Measurements from ENCODE around the gene ENTPD1. TPM values are rescaled to one million over a fixed set of nuclear protein-coding genes. Genes with fewer than 3 reads are reported as not detected.

ENTPD1 gene
- polyA plus RNA-seq, 2 donors = 2.4 to 3.7 TPM

DNA sequence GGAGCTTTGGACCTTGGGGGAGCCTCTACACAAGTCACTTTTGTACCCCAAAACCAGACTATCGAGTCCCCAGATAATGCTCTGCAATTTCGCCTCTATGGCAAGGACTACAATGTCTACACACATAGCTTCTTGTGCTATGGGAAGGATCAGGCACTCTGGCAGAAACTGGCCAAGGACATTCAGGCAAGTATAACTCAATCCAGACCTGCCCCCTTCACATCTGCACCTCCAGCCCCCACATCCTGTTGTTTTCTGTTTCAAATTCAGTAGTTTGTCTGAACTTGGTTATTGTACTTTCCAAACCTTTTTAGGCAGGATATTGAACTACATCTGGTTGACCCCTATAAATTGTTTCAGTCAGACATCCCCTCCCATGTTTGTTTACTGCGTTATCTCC lies 89.4 kb downstream of the ENTPD1 start:
- H3K4me1 ChIP-seq (ENCODE audit: control insufficient read depth in 2 of 2, insufficient read depth in 2 of 2, low read length in 1 of 2) = no peaks in the 10 kb centered on the region
- no peak overlapping the region for H3K27ac ChIP-seq (ENCODE audit: low read depth in 2 of 2, low read length in 1 of 2)
- 90 to 91% methylated on average over 3 of the region's 3 CpGs for WGBS, 2 donors
- H3K36me3 ChIP-seq (ENCODE audit: control insufficient read depth in 2 of 2, insufficient read depth in 2 of 2, low read length in 1 of 2) = no peaks in the 10 kb centered on the region
- no peaks in the 10 kb centered on the region for H3K9me3 ChIP-seq (ENCODE audit: control insufficient read depth in 2 of 2, insufficient read depth in 1 of 2, low read depth in 1 of 2, low read length in 1 of 2)
- no peak overlapping the region for H3K4me3 ChIP-seq (ENCODE audit: low read depth in 1 of 2, low read length in 2 of 2)
- no peaks in the 10 kb centered on the region for H3K27me3 ChIP-seq (ENCODE audit: control insufficient read depth in 1 of 2, insufficient read depth in 2 of 2, low read length in 2 of 2)

DNA sequence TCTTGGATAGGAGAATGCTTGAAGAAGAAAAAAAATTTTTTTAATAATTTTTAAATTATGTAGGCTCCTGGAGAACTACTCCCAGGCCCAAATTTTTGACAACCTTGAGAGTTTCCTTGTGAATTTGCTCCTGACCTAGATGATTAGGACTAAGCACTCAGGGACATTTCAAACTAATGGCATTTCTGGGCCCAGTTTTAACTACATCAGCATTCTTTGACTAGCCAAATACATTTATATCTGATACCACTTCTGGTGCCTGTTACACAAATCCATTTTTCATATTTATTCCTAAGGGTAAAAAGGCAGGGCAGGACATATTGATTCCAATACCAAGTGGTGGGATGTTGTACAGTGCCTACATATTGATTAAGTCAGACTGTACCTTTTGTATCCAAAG lies 91.0 kb downstream of the ENTPD1 start:
- Histone ChIP-seq H3K27ac (ENCODE audit: low read depth in 2 of 2, low read length in 1 of 2) (no peak overlapping the region), H3K4me3 (ENCODE audit: low read depth in 1 of 2, low read length in 2 of 2) (no peak overlapping the region), H3K27me3 (ENCODE audit: control insufficient read depth in 1 of 2, insufficient read depth in 2 of 2, low read length in 2 of 2) (no peaks in the 10 kb centered on the region), H3K36me3 (ENCODE audit: control insufficient read depth in 2 of 2, insufficient read depth in 2 of 2, low read length in 1 of 2) (no peaks in the 10 kb centered on the region), H3K9me3 (ENCODE audit: control insufficient read depth in 2 of 2, insufficient read depth in 1 of 2, low read depth in 1 of 2, low read length in 1 of 2) (no peaks in the 10 kb centered on the region), H3K4me1 (ENCODE audit: control insufficient read depth in 2 of 2, insufficient read depth in 2 of 2, low read length in 1 of 2) (no peaks in the 10 kb centered on the region)

DNA sequence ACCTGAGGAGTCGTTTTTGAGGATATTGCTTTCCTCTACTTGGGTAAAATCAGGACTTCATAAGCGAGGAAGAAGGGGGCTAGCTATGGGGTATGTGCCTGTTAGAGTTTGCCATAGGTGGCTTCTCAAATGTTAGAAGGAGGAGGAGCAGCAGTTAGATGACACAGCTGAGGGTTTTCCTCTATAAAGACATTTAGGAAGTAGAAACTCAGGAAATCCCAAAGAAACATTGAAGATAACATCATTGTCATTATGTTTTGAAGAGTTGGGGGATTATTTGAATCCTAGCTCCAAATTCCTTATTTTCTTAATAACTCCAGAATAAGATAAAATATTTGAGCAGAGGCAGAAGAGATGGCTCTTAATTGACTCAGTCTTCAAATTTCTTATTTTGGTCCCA lies 92.9 kb downstream of the ENTPD1 start:
- Histone ChIP-seq H3K27ac (ENCODE audit: low read depth in 2 of 2, low read length in 1 of 2) (no peak overlapping the region), H3K4me3 (ENCODE audit: low read depth in 1 of 2, low read length in 2 of 2) (no peak overlapping the region)
- WGBS, 2 donors = 69 to 79% methylated on average over 2 of the region's 2 CpGs

DNA sequence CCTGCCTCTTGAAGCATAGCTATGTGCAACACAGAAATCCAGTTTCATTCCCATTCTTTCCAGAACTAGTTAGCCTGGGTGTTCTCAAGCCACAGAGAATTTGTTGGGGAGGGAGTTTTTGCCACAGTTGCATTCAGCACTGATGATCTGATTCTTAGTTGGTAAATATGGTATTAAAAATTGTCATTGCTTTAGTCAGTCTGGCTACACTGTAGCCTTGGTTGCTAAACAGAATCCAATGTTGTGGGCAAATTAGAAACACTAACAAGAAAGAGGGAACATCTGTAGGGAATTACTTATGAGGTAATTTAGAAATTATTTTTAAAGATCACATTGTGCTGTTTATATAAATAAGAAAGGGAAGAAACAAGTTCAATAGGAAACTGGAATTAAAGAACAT lies 94.8 kb downstream of the ENTPD1 start:
- H3K9me3 ChIP-seq (ENCODE audit: control insufficient read depth in 2 of 2, insufficient read depth in 1 of 2, low read depth in 1 of 2, low read length in 1 of 2) = no peaks in the 10 kb centered on the region
- no peak overlapping the region for H3K27ac ChIP-seq (ENCODE audit: low read depth in 2 of 2, low read length in 1 of 2)
- H3K4me1 ChIP-seq (ENCODE audit: control insufficient read depth in 2 of 2, insufficient read depth in 2 of 2, low read length in 1 of 2) = no peaks in the 10 kb centered on the region
- no peaks in the 10 kb centered on the region for H3K27me3 ChIP-seq (ENCODE audit: control insufficient read depth in 1 of 2, insufficient read depth in 2 of 2, low read length in 2 of 2)
- H3K36me3 ChIP-seq (ENCODE audit: control insufficient read depth in 2 of 2, insufficient read depth in 2 of 2, low read length in 1 of 2) = no peaks in the 10 kb centered on the region
- no peak overlapping the region for H3K4me3 ChIP-seq (ENCODE audit: low read depth in 1 of 2, low read length in 2 of 2)

More for the DNA sequence above, 92.9 kb downstream of the ENTPD1 start:
- Histone ChIP-seq H3K27me3 (ENCODE audit: control insufficient read depth in 1 of 2, insufficient read depth in 2 of 2, low read length in 2 of 2) (no peaks in the 10 kb centered on the region), H3K36me3 (ENCODE audit: control insufficient read depth in 2 of 2, insufficient read depth in 2 of 2, low read length in 1 of 2) (no peaks in the 10 kb centered on the region), H3K4me1 (ENCODE audit: control insufficient read depth in 2 of 2, insufficient read depth in 2 of 2, low read length in 1 of 2) (no peaks in the 10 kb centered on the region), H3K9me3 (ENCODE audit: control insufficient read depth in 2 of 2, insufficient read depth in 1 of 2, low read depth in 1 of 2, low read length in 1 of 2) (no peaks in the 10 kb centered on the region)

DNA sequence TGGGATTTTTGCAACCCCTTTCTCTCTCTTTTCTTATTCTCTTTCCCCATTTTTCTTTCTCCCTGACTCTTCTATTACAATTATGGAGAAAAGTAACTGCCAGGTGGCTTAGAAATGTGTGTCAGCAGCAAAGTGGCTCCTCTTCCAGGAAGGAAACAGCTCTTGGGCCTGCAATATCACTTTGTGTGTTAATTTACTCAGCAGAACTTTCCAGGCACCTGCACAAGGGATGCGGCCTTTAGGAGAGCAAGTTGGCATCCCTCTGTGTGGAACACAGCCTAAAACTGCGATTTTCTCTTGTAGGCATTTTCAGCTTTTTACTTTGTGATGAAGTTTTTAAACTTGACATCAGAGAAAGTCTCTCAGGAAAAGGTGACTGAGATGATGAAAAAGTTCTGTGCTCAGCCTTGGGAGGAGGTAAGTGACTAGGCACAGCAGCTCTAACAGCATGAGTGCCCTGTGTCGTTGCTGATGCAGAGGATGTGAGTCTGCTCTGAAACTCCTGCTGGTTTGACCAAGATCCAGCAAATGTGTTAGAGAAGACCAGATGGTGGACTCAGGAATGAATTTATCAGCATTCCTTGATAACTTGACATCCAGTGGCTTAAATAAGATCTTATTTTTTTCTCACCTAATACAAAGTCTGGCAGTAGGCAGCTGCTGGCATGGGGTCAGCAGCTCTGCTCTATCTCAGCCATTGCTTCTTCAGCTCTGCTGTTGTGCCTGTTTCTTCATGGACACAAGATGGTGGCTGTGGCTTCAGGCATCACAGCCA lies 104.4 kb downstream of the ENTPD1 start:
- WGBS, 2 donors = 84 to 86% methylated on average over 3 of the region's 3 CpGs
- Histone ChIP-seq H3K4me3 (ENCODE audit: low read depth in 1 of 2, low read length in 2 of 2) (no peak overlapping the region), H3K9me3 (ENCODE audit: control insufficient read depth in 2 of 2, insufficient read depth in 1 of 2, low read depth in 1 of 2, low read length in 1 of 2) (no peaks in the 10 kb centered on the region), H3K27ac (ENCODE audit: low read depth in 2 of 2, low read length in 1 of 2) (no peak overlapping the region), H3K27me3 (ENCODE audit: control insufficient read depth in 1 of 2, insufficient read depth in 2 of 2, low read length in 2 of 2) (no peaks in the 10 kb centered on the region), H3K36me3 (ENCODE audit: control insufficient read depth in 2 of 2, insufficient read depth in 2 of 2, low read length in 1 of 2) (peaks cover 0 to 6% of the 10 kb centered on the region in 2 donors), H3K4me1 (ENCODE audit: control insufficient read depth in 2 of 2, insufficient read depth in 2 of 2, low read length in 1 of 2) (no peaks in the 10 kb centered on the region)

DNA sequence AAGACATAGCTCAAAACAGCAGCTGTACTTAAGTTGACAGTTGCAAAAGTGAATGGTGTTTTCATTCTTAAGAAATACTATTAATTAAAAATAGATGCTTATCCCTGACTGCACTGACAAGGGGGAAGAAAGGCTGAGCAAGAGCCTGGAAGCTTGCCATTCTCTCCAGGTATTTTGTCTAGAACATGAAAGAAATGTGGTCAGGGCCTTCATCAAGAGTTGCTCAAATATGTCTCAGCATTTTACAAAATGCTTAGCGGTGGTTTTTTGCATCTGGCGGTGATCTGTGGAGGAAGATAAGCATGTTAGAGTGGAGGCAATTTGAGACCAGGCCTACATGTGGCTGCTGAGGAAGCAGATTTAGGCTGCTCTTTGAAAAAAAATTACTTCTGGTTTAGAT lies 105.4 kb downstream of the ENTPD1 start:
- no peak overlapping the region for H3K27ac ChIP-seq (ENCODE audit: low read depth in 2 of 2, low read length in 1 of 2)
- no peaks in the 10 kb centered on the region for H3K4me1 ChIP-seq (ENCODE audit: control insufficient read depth in 2 of 2, insufficient read depth in 2 of 2, low read length in 1 of 2)
- H3K27me3 ChIP-seq (ENCODE audit: control insufficient read depth in 1 of 2, insufficient read depth in 2 of 2, low read length in 2 of 2) = no peaks in the 10 kb centered on the region
- no peak overlapping the region for H3K4me3 ChIP-seq (ENCODE audit: low read depth in 1 of 2, low read length in 2 of 2)
- 63 to 78% methylated on average over 2 of the region's 2 CpGs for WGBS, 2 donors
- H3K9me3 ChIP-seq (ENCODE audit: control insufficient read depth in 2 of 2, insufficient read depth in 1 of 2, low read depth in 1 of 2, low read length in 1 of 2) = no peaks in the 10 kb centered on the region
- H3K36me3 ChIP-seq (ENCODE audit: control insufficient read depth in 2 of 2, insufficient read depth in 2 of 2, low read length in 1 of 2) = peaks cover 0 to 6% of the 10 kb centered on the region in 2 donors

DNA sequence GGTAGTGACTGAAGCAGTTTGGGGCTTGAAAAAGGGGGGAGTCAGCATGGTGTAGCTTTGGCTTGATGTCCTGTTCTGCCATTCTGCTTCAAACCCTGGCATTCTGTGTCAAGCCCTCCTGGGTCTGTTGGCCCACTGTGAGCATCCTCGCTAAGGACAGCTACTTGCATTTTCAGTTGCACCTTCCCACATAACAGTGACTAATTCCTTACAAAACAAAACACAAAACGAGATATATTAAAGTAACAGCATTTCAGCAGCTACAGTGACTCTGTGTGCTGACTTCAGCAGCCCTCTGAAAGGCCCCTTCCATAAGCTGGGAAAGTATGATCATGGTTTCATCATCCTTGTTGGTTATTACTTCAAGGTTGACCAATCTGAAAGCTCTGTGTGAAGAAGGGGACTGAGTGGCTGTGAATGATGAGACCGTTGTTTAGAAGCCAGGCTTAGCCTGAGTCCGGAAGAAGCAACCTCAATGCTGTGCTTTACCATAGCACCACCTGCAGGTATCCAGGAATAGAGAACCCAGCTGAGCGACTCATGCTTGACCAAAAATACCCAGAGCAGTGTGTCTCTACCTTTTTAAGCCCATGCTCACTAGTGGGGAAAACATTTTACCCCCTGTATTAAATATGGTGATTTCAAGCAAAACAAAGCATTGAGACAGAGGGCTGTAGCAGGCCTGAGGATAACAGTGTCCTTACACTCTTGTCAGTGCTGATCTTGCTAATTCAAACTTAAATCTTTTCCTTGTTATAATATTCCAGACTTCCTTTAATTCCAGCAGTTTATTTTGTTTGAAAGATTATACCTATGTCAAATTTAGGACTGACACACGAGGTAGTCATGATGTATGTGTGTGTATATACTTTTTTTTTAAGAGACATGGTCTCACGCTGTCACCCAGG lies 109.2 kb downstream of the ENTPD1 start:
- no peaks in the 10 kb centered on the region for H3K9me3 ChIP-seq (ENCODE audit: control insufficient read depth in 2 of 2, insufficient read depth in 1 of 2, low read depth in 1 of 2, low read length in 1 of 2)
- no peak overlapping the region for H3K27ac ChIP-seq (ENCODE audit: low read depth in 2 of 2, low read length in 1 of 2)

DNA sequence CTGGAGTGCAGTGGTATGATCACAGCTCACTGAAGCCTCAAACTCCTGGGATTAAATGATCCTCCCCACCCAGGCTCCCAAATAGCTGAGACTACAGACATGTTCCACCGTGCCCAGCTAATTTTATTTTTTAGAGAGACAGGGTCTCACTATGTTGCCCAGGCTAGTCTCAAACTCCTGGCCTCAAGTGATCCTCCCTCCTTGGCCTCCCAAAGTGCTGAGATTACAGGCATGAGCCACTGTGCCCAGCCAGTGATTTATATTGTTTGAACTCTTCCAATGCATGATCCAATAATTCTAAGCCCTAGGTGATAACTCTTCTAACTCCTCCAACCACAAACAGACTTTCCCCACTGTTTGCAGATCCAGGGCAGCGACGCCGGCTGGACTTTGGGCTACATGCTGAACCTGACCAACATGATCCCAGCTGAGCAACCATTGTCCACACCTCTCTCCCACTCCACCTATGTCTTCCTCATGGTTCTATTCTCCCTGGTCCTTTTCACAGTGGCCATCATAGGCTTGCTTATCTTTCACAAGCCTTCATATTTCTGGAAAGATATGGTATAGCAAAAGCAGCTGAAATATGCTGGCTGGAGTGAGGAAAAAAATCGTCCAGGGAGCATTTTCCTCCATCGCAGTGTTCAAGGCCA lies 110.0 kb downstream of the ENTPD1 start:
- Histone ChIP-seq H3K9me3 (ENCODE audit: control insufficient read depth in 2 of 2, insufficient read depth in 1 of 2, low read depth in 1 of 2, low read length in 1 of 2) (no peaks in the 10 kb centered on the region), H3K36me3 (ENCODE audit: control insufficient read depth in 2 of 2, insufficient read depth in 2 of 2, low read length in 1 of 2) (peaks cover 0 to 1% of the 10 kb centered on the region in 2 donors), H3K4me3 (ENCODE audit: low read depth in 1 of 2, low read length in 2 of 2) (no peak overlapping the region), H3K27me3 (ENCODE audit: control insufficient read depth in 1 of 2, insufficient read depth in 2 of 2, low read length in 2 of 2) (no peaks in the 10 kb centered on the region), H3K27ac (ENCODE audit: low read depth in 2 of 2, low read length in 1 of 2) (no peak overlapping the region), H3K4me1 (ENCODE audit: control insufficient read depth in 2 of 2, insufficient read depth in 2 of 2, low read length in 1 of 2) (no peaks in the 10 kb centered on the region)
- 70 to 80% methylated on average over 6 of the region's 6 CpGs for WGBS, 2 donors

More for the DNA sequence above, 109.2 kb downstream of the ENTPD1 start:
- H3K36me3 ChIP-seq (ENCODE audit: control insufficient read depth in 2 of 2, insufficient read depth in 2 of 2, low read length in 1 of 2) = peaks cover 0 to 6% of the 10 kb centered on the region in 2 donors
- WGBS, 2 donors = 32 to 41% methylated on average over 7 of the region's 7 CpGs
- no peaks in the 10 kb centered on the region for H3K4me1 ChIP-seq (ENCODE audit: control insufficient read depth in 2 of 2, insufficient read depth in 2 of 2, low read length in 1 of 2)
- H3K27me3 ChIP-seq (ENCODE audit: control insufficient read depth in 1 of 2, insufficient read depth in 2 of 2, low read length in 2 of 2) = no peaks in the 10 kb centered on the region
- no peak overlapping the region for H3K4me3 ChIP-seq (ENCODE audit: low read depth in 1 of 2, low read length in 2 of 2)

DNA sequence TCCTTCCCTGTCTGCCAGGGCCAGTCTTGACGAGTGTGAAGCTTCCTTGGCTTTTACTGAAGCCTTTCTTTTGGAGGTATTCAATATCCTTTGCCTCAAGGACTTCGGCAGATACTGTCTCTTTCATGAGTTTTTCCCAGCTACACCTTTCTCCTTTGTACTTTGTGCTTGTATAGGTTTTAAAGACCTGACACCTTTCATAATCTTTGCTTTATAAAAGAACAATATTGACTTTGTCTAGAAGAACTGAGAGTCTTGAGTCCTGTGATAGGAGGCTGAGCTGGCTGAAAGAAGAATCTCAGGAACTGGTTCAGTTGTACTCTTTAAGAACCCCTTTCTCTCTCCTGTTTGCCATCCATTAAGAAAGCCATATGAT lies 110.5 kb downstream of the ENTPD1 start:
- H3K27me3 ChIP-seq (ENCODE audit: control insufficient read depth in 1 of 2, insufficient read depth in 2 of 2, low read length in 2 of 2) = no peaks in the 10 kb centered on the region
- no peaks in the 10 kb centered on the region for H3K36me3 ChIP-seq (ENCODE audit: control insufficient read depth in 2 of 2, insufficient read depth in 2 of 2, low read length in 1 of 2)
- H3K9me3 ChIP-seq (ENCODE audit: control insufficient read depth in 2 of 2, insufficient read depth in 1 of 2, low read depth in 1 of 2, low read length in 1 of 2) = no peaks in the 10 kb centered on the region
- 49 to 63% methylated on average over 2 of the region's 2 CpGs for WGBS, 2 donors
- H3K4me3 ChIP-seq (ENCODE audit: low read depth in 1 of 2, low read length in 2 of 2) = no peak overlapping the region
- H3K4me1 ChIP-seq (ENCODE audit: control insufficient read depth in 2 of 2, insufficient read depth in 2 of 2, low read length in 1 of 2) = no peaks in the 10 kb centered on the region
- no peak overlapping the region for H3K27ac ChIP-seq (ENCODE audit: low read depth in 2 of 2, low read length in 1 of 2)

Measured in esophagus (tissue), 2 donors.